Sigmoid colon (tissue), 4 donors: ENCODE measurements around the gene KCTD19.

Experiments
- EP300 ChIP-seq, 4 donors: sonication (generic); formaldehyde crosslinking; IDR thresholded peaks; one replicate each; pipeline ENCODE4 v1.6.1; 2017; ENCODE audit warnings: antibody characterized with exemption in 4 of 4
- POLR2A ChIP-seq, 2 donors: fragments of 450-650 bp; IDR thresholded peaks; one replicate each; pipeline ENCODE4 v1.6.1; 2016; ENCODE audit warnings: antibody characterized with exemption in 2 of 2, mild to moderate bottlenecking in 2 of 2, moderate library complexity in 2 of 2
- POLR2AphosphoS5 ChIP-seq, 4 donors: sonication (generic); formaldehyde crosslinking; IDR thresholded peaks; one replicate each; pipeline ENCODE4 v1.6.1; 2017; ENCODE audit warnings: antibody characterized with exemption in 4 of 4
- TF ChIP-seq, protein P1 (sequence below), 4 experiments: fragments of 450-650 bp in 3 of 4; fragments of 200-600 bp in 1 of 4; IDR thresholded peaks; one replicate each; pipeline ENCODE4 v1.5.1; 2016 to 2019; ENCODE audit warnings: antibody characterized with exemption in 4 of 4, mild to moderate bottlenecking in 3 of 4, moderate library complexity in 2 of 4

GRCh38 chr16:67370661-67371060 lies 44.1 kb upstream of the KCTD19 start:
- TF ChIP-seq EP300 (IDR thresholded peaks at IDR 0.05) (no peak), POLR2A (IDR thresholded peaks at IDR 0.05) (no peak), POLR2AphosphoS5 (IDR thresholded peaks at IDR 0.05) (no peak)
- TF ChIP-seq, protein P1, sequence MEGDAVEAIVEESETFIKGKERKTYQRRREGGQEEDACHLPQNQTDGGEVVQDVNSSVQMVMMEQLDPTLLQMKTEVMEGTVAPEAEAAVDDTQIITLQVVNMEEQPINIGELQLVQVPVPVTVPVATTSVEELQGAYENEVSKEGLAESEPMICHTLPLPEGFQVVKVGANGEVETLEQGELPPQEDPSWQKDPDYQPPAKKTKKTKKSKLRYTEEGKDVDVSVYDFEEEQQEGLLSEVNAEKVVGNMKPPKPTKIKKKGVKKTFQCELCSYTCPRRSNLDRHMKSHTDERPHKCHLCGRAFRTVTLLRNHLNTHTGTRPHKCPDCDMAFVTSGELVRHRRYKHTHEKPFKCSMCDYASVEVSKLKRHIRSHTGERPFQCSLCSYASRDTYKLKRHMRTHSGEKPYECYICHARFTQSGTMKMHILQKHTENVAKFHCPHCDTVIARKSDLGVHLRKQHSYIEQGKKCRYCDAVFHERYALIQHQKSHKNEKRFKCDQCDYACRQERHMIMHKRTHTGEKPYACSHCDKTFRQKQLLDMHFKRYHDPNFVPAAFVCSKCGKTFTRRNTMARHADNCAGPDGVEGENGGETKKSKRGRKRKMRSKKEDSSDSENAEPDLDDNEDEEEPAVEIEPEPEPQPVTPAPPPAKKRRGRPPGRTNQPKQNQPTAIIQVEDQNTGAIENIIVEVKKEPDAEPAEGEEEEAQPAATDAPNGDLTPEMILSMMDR (IDR thresholded peaks at IDR 0.05), result no peak
